Thyroid gland (tissue), 4 donors: ENCODE measurements around the gene ZNF48. TPM values are rescaled to one million over a fixed set of nuclear protein-coding genes. Genes with fewer than 3 reads are reported as not detected.

Experiments used
- DNase-seq, 2 donors: peaks; one replicate each; pipeline ENCODE4 v3.0.0-alpha.2; 2019
- H3K27ac ChIP-seq, 3 donors: fragments of 200-600 bp; sonication (generic); 1 replicate in 2 of 3; 2 replicates in 1 of 3; pipeline ENCODE4 v1.5.1; 2016 to 2019; ENCODE audit warnings: mild to moderate bottlenecking in 1 of 3, moderate library complexity in 1 of 3
- H3K27me3 ChIP-seq: fragments of 200-600 bp; sonication (generic); one replicate; pipeline ENCODE4 v1.5.1; 2019
- H3K36me3 ChIP-seq, 2 donors: fragments of 200-600 bp; sonication (generic); one replicate each; pipeline ENCODE4 v1.5.1; 2016 to 2019
- H3K4me1 ChIP-seq, 2 donors: fragments of 200-600 bp; sonication (generic); one replicate each; pipeline ENCODE4 v1.5.1; 2017 to 2019
- H3K4me3 ChIP-seq, 3 donors: fragments of 200-600 bp; sonication (generic); replicated peaks in 1 of 3; 1 replicate in 2 of 3; 2 replicates in 1 of 3; pipeline ENCODE4 v1.5.1; 2016; ENCODE audit warnings: mild to moderate bottlenecking in 1 of 3
- H3K9me3 ChIP-seq: fragments of 200-600 bp; sonication (generic); one replicate; pipeline ENCODE4 v1.5.1; 2017
- CTCF ChIP-seq, 6 experiments: fragments of 200-600 bp in 3 of 6; fragments of 450-650 bp in 3 of 6; sonication (generic) in 3 of 6; IDR thresholded peaks; one replicate each; pipeline ENCODE4 v1.5.1; 2016 to 2019; ENCODE audit warnings: antibody characterized with exemption in 6 of 6, mild to moderate bottlenecking in 2 of 6, inconsistent platforms in 1 of 6, moderate library complexity in 1 of 6
- POLR2A ChIP-seq, 2 donors: fragments of 450-650 bp; IDR thresholded peaks; one replicate each; pipeline ENCODE4 v1.6.1; 2017; ENCODE audit warnings: antibody characterized with exemption in 2 of 2, mild to moderate bottlenecking in 2 of 2, moderate library complexity in 1 of 2
- WGBS, 2 donors: methylation state at CpG; one replicate each; pipeline ENCODE4 v1.1.5; 2017; 5-methylcytosine and 5-hydroxymethylcytosine counted together
- intact Hi-C: fragments of 100-400 bp; cut with DNase I; formaldehyde crosslinking; loops from one replicate; pipeline ENCODE4 v1.15.1; 2023
- total RNA-seq, 4 donors: library from RNA; depleted of rRNA; stranded (reverse); fragments of >200 nt; gene quantifications; one replicate each; pipeline ENCODE4 v1.2.3, GENCODE V29; 2016

The ZNF48 gene
- total RNA-seq, 4 donors from 2014 or later = 8.5 to 12.2 (median 9.4) TPM

- intact Hi-C loops = no loop called here
- TF ChIP-seq CTCF (IDR thresholded peaks at IDR 0.05) (no peak), POLR2A (IDR thresholded peaks at IDR 0.05) (peak; percentile 62 to 87)
- 0% methylated on average over 32 to 35 of the region's 39 CpGs for WGBS, 2 donors
- Histone ChIP-seq H3K27ac (peak overlapping the region; percentile 99 to 100 (median 100)), H3K4me1 (peaks cover 12 to 15% of the 10 kb centered on the region in 2 donors), H3K4me3 (peak overlapping the region; percentile 9 to 99 (median 69)), H3K27me3 (no peaks in the 10 kb centered on the region), H3K9me3 (no peaks in the 10 kb centered on the region), H3K36me3 (no peaks in the 10 kb centered on the region)
- no peak for DNase-seq
Observed at GRCh38 chr16:30377812-30378235, 17.4 kb upstream of the ZNF48 start.

DNA sequence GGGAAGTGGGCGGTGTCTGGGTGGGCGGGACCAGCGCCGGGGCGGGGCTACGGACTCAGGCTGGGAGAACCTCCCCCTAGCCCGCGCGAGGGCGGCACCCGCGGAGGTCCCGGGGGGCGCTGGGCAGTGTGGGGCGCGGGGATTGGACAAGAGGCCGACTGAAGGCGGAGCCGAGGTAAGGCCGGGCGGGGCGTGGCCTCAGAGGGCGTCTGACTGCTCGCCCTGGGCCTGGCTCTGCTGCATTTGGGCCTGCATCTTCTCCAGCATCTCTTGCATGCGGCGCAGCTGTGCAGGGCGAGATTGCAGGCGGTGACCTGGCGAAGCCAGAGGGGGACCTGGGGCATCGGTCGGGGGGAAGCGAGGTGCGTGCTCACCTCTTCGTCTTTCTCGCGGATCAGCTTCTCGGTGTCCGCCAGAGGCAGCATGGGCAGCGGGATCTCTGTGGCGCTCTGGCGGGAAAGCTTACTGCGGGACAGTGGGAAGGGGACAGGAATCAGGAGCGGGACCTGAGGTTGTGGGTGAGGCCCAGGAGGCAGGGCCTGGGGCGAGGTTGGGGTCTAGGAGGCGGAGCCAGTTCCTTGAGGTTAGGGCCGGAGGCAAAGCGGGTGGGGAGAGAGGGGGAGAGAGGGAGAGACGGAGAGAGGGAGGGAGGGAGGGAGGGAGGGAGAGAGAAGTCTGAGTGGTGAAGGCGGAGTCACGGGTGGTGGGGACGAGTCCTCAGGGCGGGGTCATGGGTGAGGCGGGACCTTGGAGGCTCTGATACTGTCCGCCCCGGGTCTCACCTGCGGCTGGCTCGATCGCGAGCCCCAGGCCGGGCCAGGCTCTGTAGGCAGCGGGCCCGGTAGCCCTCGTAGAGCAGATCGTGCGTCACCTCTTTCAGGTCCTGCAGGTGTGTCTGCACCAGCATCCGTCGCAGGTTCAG lies 16.7 kb upstream of the ZNF48 start:
- H3K4me3 ChIP-seq = peak overlapping the region; percentile 56 to 86 (median 69)
- H3K27me3 ChIP-seq = no peaks in the 10 kb centered on the region
- WGBS, 2 donors = 2% methylated on average over 33 to 36 of the region's 67 CpGs
- TF ChIP-seq POLR2A (IDR thresholded peaks at IDR 0.05) = peak; percentile 53 to 84
- TF ChIP-seq CTCF (IDR thresholded peaks at IDR 0.05) = peak in 2 of 6 experiments; percentile 9 to 15
- H3K36me3 ChIP-seq = no peaks in the 10 kb centered on the region
- no peaks in the 10 kb centered on the region for H3K9me3 ChIP-seq
- H3K4me1 ChIP-seq = peaks cover 12 to 15% of the 10 kb centered on the region in 2 donors
- peak; percentile 99 to 100 for DNase-seq
- intact Hi-C loops = no loop called here
- H3K27ac ChIP-seq = peak overlapping the region; percentile 99 to 100 (median 100)

- Histone ChIP-seq H3K9me3 (no peaks in the 10 kb centered on the region), H3K36me3 (no peaks in the 10 kb centered on the region), H3K27ac (peak overlapping the region; percentile 99 to 100 (median 100)), H3K4me1 (peaks cover 12 to 15% of the 10 kb centered on the region in 2 donors), H3K4me3 (peak overlapping the region in 2 of 3 donors; percentile 16 to 69), H3K27me3 (no peaks in the 10 kb centered on the region)
- WGBS, 2 donors = 27 to 53% methylated on average over 14 to 23 of the region's 27 CpGs
- no peak for DNase-seq
- intact Hi-C loops = no loop called here
- no peak for TF ChIP-seq POLR2A (IDR thresholded peaks at IDR 0.05)
- peak in 1 of 6 experiments; percentile 6 for TF ChIP-seq CTCF (IDR thresholded peaks at IDR 0.05)
Observed at GRCh38 chr16:30379158-30379783, 15.9 kb upstream of the ZNF48 start.

GRCh38 chr16:30380072-30380802 lies 15.0 kb upstream of the ZNF48 start:
- TF ChIP-seq POLR2A (IDR thresholded peaks at IDR 0.05) (no peak), CTCF (IDR thresholded peaks at IDR 0.05) (no peak)
- WGBS, 2 donors = 90 to 91% methylated on average over 4 of the region's 4 CpGs
- intact Hi-C loops = no loop called here
- H3K27me3 ChIP-seq = no peaks in the 10 kb centered on the region
- peaks cover 12 to 15% of the 10 kb centered on the region in 2 donors for H3K4me1 ChIP-seq
- H3K36me3 ChIP-seq = no peaks in the 10 kb centered on the region
- no peak overlapping the region for H3K4me3 ChIP-seq
- no peak overlapping the region for H3K27ac ChIP-seq
- no peaks in the 10 kb centered on the region for H3K9me3 ChIP-seq
- no peak for DNase-seq
